Measurements from ENCODE around the gene RFX1.

The RFX1 gene

GRCh38 chr19:13996928-13997630 lies 9.0 kb downstream of the RFX1 start:
- DNase-seq, result no peak

GRCh38 chr19:13995878-13996765 lies 10.0 kb downstream of the RFX1 start:
- DNase-seq, result no peak

GRCh38 chr19:13995017-13995728 lies 10.9 kb downstream of the RFX1 start:
- peak in 8 of 56 donors; percentile 8 to 49 (median 26) for DNase-seq

- DNase-seq, result peak in 2 of 56 donors; percentile 3 to 15
Observed at GRCh38 chr19:13993590-13994300, 12.4 kb downstream of the RFX1 start.

- no peak for DNase-seq
Observed at GRCh38 chr19:13992025-13992424, 14.1 kb downstream of the RFX1 start.

GRCh38 chr19:13990085-13990484 lies 16.0 kb downstream of the RFX1 start:
- no peak for DNase-seq

GRCh38 chr19:13989487-13989886 lies 16.6 kb downstream of the RFX1 start:
- no peak for DNase-seq

- DNase-seq, result peak in 34 of 56 donors; percentile 7 to 54 (median 34)
Observed at GRCh38 chr19:13987101-13987890, 18.8 kb downstream of the RFX1 start.

- DNase-seq, result peak in 47 of 56 donors; percentile 6 to 81 (median 41)
Observed at GRCh38 chr19:13986348-13986904, 19.7 kb downstream of the RFX1 start.

- DNase-seq, result no peak
Observed at GRCh38 chr19:13985771-13986347, 20.3 kb downstream of the RFX1 start.

GRCh38 chr19:13984875-13985741 lies 21.0 kb downstream of the RFX1 start:
- no peak for DNase-seq

- no peak for DNase-seq
Observed at GRCh38 chr19:13984186-13984585, 21.9 kb downstream of the RFX1 start.

- DNase-seq, result no peak
Observed at GRCh38 chr19:13983213-13983889, 22.8 kb downstream of the RFX1 start.

- DNase-seq, result no peak
Observed at GRCh38 chr19:13982773-13983172, 23.3 kb downstream of the RFX1 start.

- DNase-seq, result no peak
Observed at GRCh38 chr19:13981988-13982501, 24.1 kb downstream of the RFX1 start.

GRCh38 chr19:13981467-13981866 lies 24.7 kb downstream of the RFX1 start:
- DNase-seq, result no peak

- no peak for DNase-seq
Observed at GRCh38 chr19:13981021-13981420, 25.1 kb downstream of the RFX1 start.

GRCh38 chr19:13980340-13980739 lies 25.8 kb downstream of the RFX1 start:
- DNase-seq, result no peak
